Astrocyte (in vitro differentiated cells and primary cell): Measurements from ENCODE around the gene KIF5A. TPM values are rescaled to one million over a fixed set of nuclear protein-coding genes. Genes with fewer than 3 reads are reported as not detected.

Source experiments
- DNase-seq: peaks from one replicate; pipeline ENCODE4 v3.0.0-alpha.2; 2010; ENCODE audit warnings: low read depth
- FAIRE-seq: peaks from 2 replicates; lab custom pipeline; 2011; peaks lifted over from hg19 to GRCh38; lab: Jason Lieb, UNC
- H2AFZ ChIP-seq: 2 replicates; pipeline ENCODE4 v1.6.0; 2012; ENCODE audit warnings: low read depth, low read length, inconsistent platforms
- H3K27ac ChIP-seq: 2 replicates; pipeline ENCODE4 v1.5.1; 2011; ENCODE audit warnings: low read depth, low read length, inconsistent platforms
- H3K27me3 ChIP-seq: 2 replicates; pipeline ENCODE4 v1.6.0; 2011; ENCODE audit warnings: low read length, inconsistent platforms; ENCODE audit not compliant: insufficient read depth
- H3K36me3 ChIP-seq: 2 replicates; pipeline ENCODE4 v1.5.1; 2011; ENCODE audit warnings: low read length, inconsistent platforms; ENCODE audit not compliant: insufficient read depth
- H3K4me1 ChIP-seq: 2 replicates; pipeline ENCODE4 v1.5.1; 2011; ENCODE audit warnings: low read length, inconsistent platforms; ENCODE audit not compliant: insufficient read depth
- H3K4me2 ChIP-seq: 2 replicates; pipeline ENCODE4 v1.6.0; 2012; ENCODE audit warnings: low read length, inconsistent platforms
- H3K4me3 ChIP-seq: 2 replicates; pipeline ENCODE4 v1.5.1; 2011; ENCODE audit warnings: low read depth, mild to moderate bottlenecking, low read length, inconsistent platforms; ENCODE audit not compliant: insufficient read depth
- H3K79me2 ChIP-seq: 2 replicates; pipeline ENCODE4 v1.6.0; 2012; ENCODE audit warnings: mild to moderate bottlenecking, low read length, inconsistent platforms; ENCODE audit not compliant: insufficient read depth
- H3K9ac ChIP-seq: 2 replicates; pipeline ENCODE4 v1.6.0; 2012; ENCODE audit warnings: mild to moderate bottlenecking, low read length, inconsistent platforms
- H3K9me3 ChIP-seq: 2 replicates; pipeline ENCODE4 v1.5.1; 2012; ENCODE audit warnings: low read depth, mild to moderate bottlenecking, low read length, inconsistent platforms; ENCODE audit not compliant: insufficient read depth
- H4K20me1 ChIP-seq: 2 replicates; pipeline ENCODE4 v1.6.0; 2012; ENCODE audit warnings: low read length, inconsistent platforms; ENCODE audit not compliant: insufficient read depth
- H3K27ac Mint-ChIP-seq: one replicate; pipeline ENCODE4 v1.8.0; 2021; ENCODE audit warnings: mild to moderate bottlenecking, mixed read lengths; ENCODE audit not compliant: unreplicated experiment
- H3K27me3 Mint-ChIP-seq: one replicate; pipeline ENCODE4 v1.8.0; 2021; ENCODE audit warnings: low read depth, mixed read lengths; ENCODE audit not compliant: unreplicated experiment
- H3K36me3 Mint-ChIP-seq: one replicate; pipeline ENCODE4 v1.8.0; 2021; ENCODE audit warnings: low read depth, mixed read lengths; ENCODE audit not compliant: unreplicated experiment
- H3K4me1 Mint-ChIP-seq: one replicate; pipeline ENCODE4 v1.8.0; 2021; ENCODE audit warnings: low read depth, mixed read lengths; ENCODE audit not compliant: unreplicated experiment
- H3K4me3 Mint-ChIP-seq: one replicate; pipeline ENCODE4 v1.8.0; 2021; ENCODE audit warnings: mild to moderate bottlenecking, moderate library complexity, mixed read lengths; ENCODE audit not compliant: unreplicated experiment
- H3K9me3 Mint-ChIP-seq: one replicate; pipeline ENCODE4 v1.8.0; 2021; ENCODE audit warnings: mild to moderate bottlenecking, mixed read lengths; ENCODE audit not compliant: unreplicated experiment
- EZH2 ChIP-seq: IDR thresholded peaks from 2 replicates; pipeline ENCODE4 v1.6.1; 2012; ENCODE audit warnings: mild to moderate bottlenecking, low read length, inconsistent platforms; ENCODE audit not compliant: insufficient read depth
- total RNA-seq: library from RNA; stranded (reverse); gene quantifications from 2 replicates; pipeline ENCODE4 v1.2.1, GENCODE V29; 2021
- TF ChIP-seq, protein P1 (sequence below): IDR thresholded peaks from 2 replicates; pipeline ENCODE4 v1.5.1; 2011; ENCODE audit warnings: low read depth, mild to moderate bottlenecking, inconsistent platforms, low read length, moderate library complexity; ENCODE audit not compliant: insufficient read depth

The KIF5A gene
- total RNA-seq, 1 donor from 2014 or later, result 7.2 TPM

DNA sequence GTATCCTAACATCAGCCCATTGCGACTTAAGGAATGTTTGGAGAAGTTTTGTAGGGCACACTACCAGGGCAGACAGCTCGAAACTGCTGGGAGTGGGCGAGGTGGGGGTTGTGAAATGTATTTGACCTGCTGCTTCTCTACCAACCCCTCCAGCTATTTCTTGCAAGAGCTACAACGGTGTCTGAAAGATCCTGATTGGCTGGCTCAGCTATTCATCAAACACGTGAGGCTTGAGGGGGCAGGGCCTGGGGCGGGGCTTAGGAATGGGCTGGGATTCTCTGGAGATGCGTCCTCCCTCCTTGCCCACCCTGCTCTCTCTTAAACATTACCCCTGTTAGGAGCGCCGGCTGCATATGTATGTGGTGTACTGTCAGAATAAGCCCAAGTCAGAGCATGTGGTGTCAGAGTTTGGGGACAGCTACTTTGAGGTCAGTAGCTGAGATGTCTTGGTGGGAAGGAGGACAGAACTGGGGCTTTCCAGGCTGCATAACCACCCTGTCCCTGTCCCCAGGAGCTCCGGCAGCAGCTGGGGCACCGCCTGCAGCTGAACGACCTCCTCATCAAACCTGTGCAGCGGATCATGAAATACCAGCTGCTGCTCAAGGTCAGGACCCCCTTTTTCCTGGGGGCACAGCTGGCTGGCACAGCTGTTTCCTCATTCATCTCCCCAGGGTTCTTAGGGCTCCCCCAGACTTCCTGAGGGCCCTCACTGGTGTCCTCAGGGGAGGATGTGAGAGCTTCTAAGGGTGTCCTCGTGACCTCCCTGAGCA, 64.5 kb downstream of the KIF5A start:
- no peak overlapping the region for H3K4me2 ChIP-seq
- DNase-seq, result no peak
- Mint-ChIP-seq H3K9me3 (no peaks in the 10 kb centered on the region), H3K27me3 (peaks cover 48% of the 10 kb centered on the region), H3K4me1 (peaks cover 10% of the 10 kb centered on the region), H3K4me3 (no peak overlapping the region), H3K36me3 (peaks cover 50% of the 10 kb centered on the region), H3K27ac (no peak overlapping the region)
- H3K9ac ChIP-seq, result no peak overlapping the region
- no peaks in the 10 kb centered on the region for H3K9me3 ChIP-seq
- no peak overlapping the region for H3K4me3 ChIP-seq
- H3K27ac ChIP-seq, result no peak overlapping the region
- no peaks in the 10 kb centered on the region for H3K36me3 ChIP-seq
- peaks cover 5% of the 10 kb centered on the region for H3K27me3 ChIP-seq
- H4K20me1 ChIP-seq, result peaks cover 3% of the 10 kb centered on the region
- TF ChIP-seq, protein P1, sequence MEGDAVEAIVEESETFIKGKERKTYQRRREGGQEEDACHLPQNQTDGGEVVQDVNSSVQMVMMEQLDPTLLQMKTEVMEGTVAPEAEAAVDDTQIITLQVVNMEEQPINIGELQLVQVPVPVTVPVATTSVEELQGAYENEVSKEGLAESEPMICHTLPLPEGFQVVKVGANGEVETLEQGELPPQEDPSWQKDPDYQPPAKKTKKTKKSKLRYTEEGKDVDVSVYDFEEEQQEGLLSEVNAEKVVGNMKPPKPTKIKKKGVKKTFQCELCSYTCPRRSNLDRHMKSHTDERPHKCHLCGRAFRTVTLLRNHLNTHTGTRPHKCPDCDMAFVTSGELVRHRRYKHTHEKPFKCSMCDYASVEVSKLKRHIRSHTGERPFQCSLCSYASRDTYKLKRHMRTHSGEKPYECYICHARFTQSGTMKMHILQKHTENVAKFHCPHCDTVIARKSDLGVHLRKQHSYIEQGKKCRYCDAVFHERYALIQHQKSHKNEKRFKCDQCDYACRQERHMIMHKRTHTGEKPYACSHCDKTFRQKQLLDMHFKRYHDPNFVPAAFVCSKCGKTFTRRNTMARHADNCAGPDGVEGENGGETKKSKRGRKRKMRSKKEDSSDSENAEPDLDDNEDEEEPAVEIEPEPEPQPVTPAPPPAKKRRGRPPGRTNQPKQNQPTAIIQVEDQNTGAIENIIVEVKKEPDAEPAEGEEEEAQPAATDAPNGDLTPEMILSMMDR, result no peak
- TF ChIP-seq EZH2, result no peak
- no peak for FAIRE-seq
- no peaks in the 10 kb centered on the region for H3K79me2 ChIP-seq
- H2AFZ ChIP-seq, result no peak overlapping the region
- H3K4me1 ChIP-seq, result peaks cover 14% of the 10 kb centered on the region

DNA sequence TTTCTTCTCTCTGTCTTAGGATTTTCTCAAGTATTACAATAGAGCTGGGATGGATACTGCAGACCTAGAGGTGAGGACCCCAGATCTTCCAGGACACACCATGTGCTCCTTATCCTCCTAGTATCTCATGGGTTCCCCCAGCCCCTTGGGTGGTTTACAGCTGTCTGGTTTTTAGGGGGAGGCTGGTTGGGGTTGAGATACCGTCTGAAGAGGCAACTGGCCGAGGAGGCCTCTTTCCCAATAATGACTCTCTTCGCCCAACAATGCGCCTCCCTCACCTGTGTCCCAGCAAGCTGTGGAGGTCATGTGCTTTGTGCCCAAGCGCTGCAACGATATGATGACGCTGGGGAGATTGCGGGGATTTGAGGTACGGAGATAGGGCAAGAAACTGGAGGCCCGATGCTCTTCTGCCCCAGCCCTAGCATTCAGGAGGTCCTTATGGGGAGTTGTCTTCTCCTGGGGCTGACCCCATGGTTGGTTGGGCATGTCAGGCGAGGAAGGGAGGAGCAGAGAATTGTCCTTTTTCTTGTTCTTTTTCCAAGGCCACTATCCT, 65.2 kb downstream of the KIF5A start:
- Histone ChIP-seq H3K79me2 (no peaks in the 10 kb centered on the region), H3K36me3 (no peaks in the 10 kb centered on the region), H2AFZ (no peak overlapping the region), H3K4me1 (peaks cover 14% of the 10 kb centered on the region), H3K4me3 (no peak overlapping the region), H3K27ac (no peak overlapping the region), H3K9ac (no peak overlapping the region), H3K9me3 (no peaks in the 10 kb centered on the region), H3K27me3 (peaks cover 11% of the 10 kb centered on the region), H3K4me2 (no peak overlapping the region), H4K20me1 (peaks cover 7% of the 10 kb centered on the region)
- TF ChIP-seq, protein P1, result no peak
- TF ChIP-seq EZH2, result no peak
- Mint-ChIP-seq H3K36me3 (peaks cover 50% of the 10 kb centered on the region), H3K9me3 (no peaks in the 10 kb centered on the region), H3K4me3 (peak overlapping the region; percentile 40), H3K27ac (peak overlapping the region; percentile 77), H3K27me3 (peaks cover 51% of the 10 kb centered on the region), H3K4me1 (peaks cover 8% of the 10 kb centered on the region)
- DNase-seq (no peak), FAIRE-seq (no peak)

DNA sequence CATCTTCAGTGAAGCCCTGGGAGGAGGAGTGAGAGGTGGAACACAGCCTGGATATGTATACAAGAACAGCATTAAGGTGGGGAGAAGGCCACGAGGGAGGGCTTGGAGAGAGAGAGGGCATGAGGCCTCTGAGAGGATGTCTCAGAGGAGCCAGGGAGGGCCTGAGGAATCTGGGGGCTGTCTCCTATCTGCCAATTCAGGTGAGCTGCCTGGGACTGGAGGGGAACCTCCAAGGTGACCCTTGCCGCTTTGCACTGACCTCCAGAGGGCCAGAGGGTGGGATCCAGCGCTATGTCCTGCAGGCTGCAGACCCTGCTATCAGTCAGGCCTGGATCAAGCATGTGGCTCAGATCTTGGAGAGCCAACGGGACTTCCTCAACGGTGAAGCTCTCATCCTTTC, 65.8 kb downstream of the KIF5A start:
- Histone ChIP-seq H2AFZ (no peak overlapping the region), H3K27me3 (peaks cover 17% of the 10 kb centered on the region), H3K4me1 (peaks cover 10% of the 10 kb centered on the region), H3K79me2 (no peaks in the 10 kb centered on the region), H3K9ac (no peak overlapping the region), H3K4me3 (no peak overlapping the region), H4K20me1 (peaks cover 13% of the 10 kb centered on the region), H3K9me3 (no peaks in the 10 kb centered on the region), H3K36me3 (no peaks in the 10 kb centered on the region), H3K27ac (no peak overlapping the region), H3K4me2 (no peak overlapping the region)
- Mint-ChIP-seq H3K4me1 (peaks cover 5% of the 10 kb centered on the region), H3K4me3 (no peak overlapping the region), H3K36me3 (peaks cover 55% of the 10 kb centered on the region), H3K9me3 (peaks cover under 1% of the 10 kb centered on the region), H3K27ac (peak overlapping the region; percentile 77), H3K27me3 (peaks cover 55% of the 10 kb centered on the region)
- TF ChIP-seq, protein P1, result no peak
- no peak for TF ChIP-seq EZH2
- FAIRE-seq (no peak), DNase-seq (no peak)
